ENCODE data around the gene STKLD1. TPM values are rescaled to one million over a fixed set of nuclear protein-coding genes. Genes with fewer than 3 reads are reported as not detected.

The STKLD1 gene
- total RNA-seq, 2 experiments from 2014 or later: 0.21 to 0.65 TPM

DNA sequence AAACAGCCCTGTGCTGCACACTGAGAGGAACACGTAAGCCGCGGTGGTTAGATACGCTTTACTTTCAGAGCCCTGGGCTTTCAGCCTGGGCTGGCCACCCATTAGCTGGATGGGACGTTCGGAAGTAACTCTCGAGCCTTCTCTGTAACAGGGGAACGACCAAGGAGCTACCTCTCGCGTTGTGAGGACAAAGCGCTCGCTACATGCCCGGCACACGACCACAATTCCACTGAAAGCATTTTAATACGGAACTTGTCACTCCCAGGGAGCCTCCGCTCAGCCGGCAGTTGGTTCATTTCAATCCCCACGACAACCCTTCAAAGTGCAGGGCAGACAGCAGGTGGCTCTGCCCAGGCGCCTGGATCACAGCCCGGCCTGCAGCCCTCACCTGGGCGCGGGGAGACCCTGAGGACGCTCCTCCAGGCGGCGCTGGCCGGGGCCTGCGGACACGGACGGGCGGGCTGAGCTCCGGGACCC lies 20.2 kb upstream of the STKLD1 start:
- ChIA-PET POLR2A (interaction anchor here (1.0 to 8.5 kb wide), 6 partner anchors 8 to 325 kb away, joined by 3 to 93 read pairs (median 8); partner anchors contain the start of genes GTF3C5, MED22 and RPL7A), CTCF (interaction anchor here (0.6 to 3.9 kb wide), 7 partner anchors 9 to 131 kb away, joined by 3 to 27 read pairs (median 3); no protein-coding TSS in a partner anchor)

GRCh38 chr9:133356391-133357091 lies 19.6 kb upstream of the STKLD1 start, which contains the start of the genes SURF1 and SURF2:
SURF1 (minus strand) TSS chr9:133356487; CDS start chr9:133356453, 34 bp downstream.
SURF2 (plus strand) TSS chr9:133356550; CDS start chr9:133356593, 43 bp downstream.
- POLR2A ChIA-PET: interaction anchor here (1.0 to 8.5 kb wide), 7 partner anchors 9 to 326 kb away, joined by 3 to 93 read pairs (median 4); partner anchors contain the start of genes GTF3C5, MED22 and RPL7A
- CTCF ChIA-PET: interaction anchor here (0.8 to 3.9 kb wide), 4 partner anchors 8 to 18 kb away, joined by 3 to 27 read pairs (median 8); partner anchors contain the start of genes MED22 and RPL7A

DNA sequence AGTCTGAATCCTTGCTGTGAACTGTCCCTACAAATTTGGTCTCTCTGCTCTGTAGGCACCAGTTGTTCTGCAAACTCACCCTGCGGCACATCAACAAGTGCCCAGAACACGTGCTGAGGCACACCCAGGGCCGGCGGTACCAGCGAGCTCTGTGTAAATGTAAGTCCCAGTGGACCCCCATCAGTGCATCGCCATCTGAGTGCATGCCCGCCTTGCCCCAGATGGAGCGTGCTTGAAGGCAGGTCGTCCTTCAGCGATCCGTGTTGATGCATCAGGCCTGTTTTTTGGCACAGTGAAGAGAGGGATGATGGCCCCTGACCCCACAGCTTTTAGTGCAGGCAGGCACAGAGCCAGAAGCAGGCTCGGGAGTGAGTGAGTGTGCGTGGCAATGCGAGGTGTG lies 18.5 kb upstream of the STKLD1 start:
- ChIA-PET CTCF (interaction anchor here (2.2 to 3.9 kb wide), 2 partner anchors 14 to 17 kb away, joined by 9 to 27 read pairs; no protein-coding TSS in a partner anchor), POLR2A (interaction anchor here (1.0 to 8.5 kb wide), 4 partner anchors 8 to 17 kb away, joined by 4 to 93 read pairs (median 12); partner anchors contain the start of genes MED22 and RPL7A)

- ChIA-PET CTCF (interaction anchor here (0.8 to 3.3 kb wide), 5 partner anchors 9 to 54 kb away, joined by 3 to 20 read pairs (median 4); no protein-coding TSS in a partner anchor), POLR2A (interaction anchor here (0.7 to 8.5 kb wide), 6 partner anchors 10 to 1880 kb away, joined by 3 to 93 read pairs (median 4); partner anchors contain the start of genes MED22 and RPL7A)
Measured at GRCh38 chr9:133359399-133360175, 16.6 kb upstream of the STKLD1 start.

DNA sequence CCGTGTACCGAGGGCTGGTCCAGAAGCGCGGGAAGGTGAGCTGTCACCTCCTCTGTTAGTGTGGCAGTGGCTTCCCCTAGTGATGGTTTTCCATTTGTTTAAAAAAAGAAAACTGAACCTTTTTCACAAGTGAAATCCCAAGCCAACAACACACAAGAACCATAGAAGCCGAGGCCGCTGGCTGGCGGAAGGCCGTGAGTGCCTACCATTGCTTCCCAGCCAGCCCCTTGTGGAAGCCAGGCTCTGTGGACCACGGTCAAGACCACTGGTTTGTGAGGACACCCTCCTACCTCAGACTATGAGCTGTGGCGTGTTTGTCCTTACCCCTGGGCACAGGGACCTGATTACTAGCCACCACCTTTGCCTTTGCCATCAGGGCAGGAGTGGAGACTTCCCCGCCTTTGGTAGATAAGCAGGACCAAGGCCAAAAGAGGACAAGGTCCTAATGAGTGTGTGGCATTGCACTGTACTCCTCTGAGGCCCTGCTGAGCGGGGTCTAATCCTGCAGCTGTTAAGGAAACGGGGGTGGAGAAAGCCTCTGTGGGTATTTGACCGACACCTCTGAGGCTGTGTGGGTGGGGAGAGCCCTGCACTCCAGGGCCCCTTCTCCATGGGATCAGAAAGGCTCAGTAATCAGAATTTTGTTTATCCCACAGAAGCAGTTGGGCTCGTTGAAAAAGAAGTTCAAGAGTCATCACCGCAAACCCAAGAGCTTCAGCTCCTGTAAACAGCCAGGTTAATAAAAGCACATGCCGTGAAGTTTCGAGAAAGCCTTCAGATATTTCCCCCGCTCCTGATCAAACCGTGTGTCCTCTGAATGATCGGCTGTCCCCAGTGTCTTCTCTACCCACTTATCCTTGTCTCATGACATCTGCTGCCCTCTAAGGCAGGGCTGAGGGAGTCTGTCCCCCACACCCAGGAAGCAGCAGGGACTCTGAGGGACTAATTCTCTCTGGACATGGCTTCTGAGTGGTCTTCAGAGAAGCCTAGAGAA lies 15.5 kb upstream of the STKLD1 start:
- CTCF ChIA-PET: interaction anchor here (3.3 kb wide), 1 partner anchor 10 kb away, joined by 20 read pairs; no protein-coding TSS in a partner anchor
- POLR2A ChIA-PET: interaction anchor here (0.7 to 8.5 kb wide), 5 partner anchors 10 to 1882 kb away, joined by 3 to 93 read pairs (median 4); no protein-coding TSS in a partner anchor

GRCh38 chr9:133361507-133362092 lies 14.6 kb upstream of the STKLD1 start:
- CTCF ChIA-PET: interaction anchor here (2.0 to 3.3 kb wide), 2 partner anchors 9 to 10 kb away, joined by 5 to 20 read pairs; no protein-coding TSS in a partner anchor
- POLR2A ChIA-PET: interaction anchor here (1.4 to 8.5 kb wide), 3 partner anchors 8 to 13 kb away, joined by 5 to 93 read pairs (median 11); no protein-coding TSS in a partner anchor

- ChIA-PET CTCF (interaction anchor here (1.5 to 2.0 kb wide), 2 partner anchors 9 to 20 kb away, joined by 3 to 5 read pairs; no protein-coding TSS in a partner anchor), POLR2A (interaction anchor here (0.6 to 1.5 kb wide), 3 partner anchors 9 to 15 kb away, joined by 3 to 5 read pairs (median 5); no protein-coding TSS in a partner anchor)
Measured at GRCh38 chr9:133362359-133363044, 13.7 kb upstream of the STKLD1 start.

GRCh38 chr9:133366435-133366834 lies 9.7 kb upstream of the STKLD1 start:
- CTCF ChIA-PET: interaction anchor here (1.3 to 1.7 kb wide), 4 partner anchors 10 to 39 kb away, joined by 3 to 7 read pairs (median 4); partner anchors contain the start of genes SURF1 and SURF2

GRCh38 chr9:133367221-133367620 lies 8.9 kb upstream of the STKLD1 start:
- POLR2A ChIA-PET: interaction anchor here (0.7 to 2.6 kb wide), 2 partner anchors 11 to 16 kb away, joined by 4 to 12 read pairs; partner anchors contain the start of gene SURF1

More at GRCh38 chr9:133366435-133366834, 9.7 kb upstream of the STKLD1 start:
- POLR2A ChIA-PET: interaction anchor here (0.9 to 2.6 kb wide), 4 partner anchors 9 to 23 kb away, joined by 3 to 12 read pairs (median 6); partner anchors contain the start of genes MED22 and RPL7A

GRCh38 chr9:133367778-133368177 lies 8.4 kb upstream of the STKLD1 start:
- ChIA-PET CTCF (interaction anchor here (1.6 kb wide), 1 partner anchor 29 kb away, joined by 3 read pairs; no protein-coding TSS in a partner anchor), POLR2A (interaction anchor here (0.7 to 10.0 kb wide), 3 partner anchors 11 to 19 kb away, joined by 4 to 172 read pairs (median 93); partner anchors contain the start of genes MED22, RPL7A, SURF1 and SURF2)

More at GRCh38 chr9:133367221-133367620, 8.9 kb upstream of the STKLD1 start:
- CTCF ChIA-PET: interaction anchor here (1.6 kb wide), 1 partner anchor 28 kb away, joined by 3 read pairs; no protein-coding TSS in a partner anchor

GRCh38 chr9:133368249-133368881 lies 7.8 kb upstream of the STKLD1 start:
- CTCF ChIA-PET: no interaction called here
- POLR2A ChIA-PET: interaction anchor here (5.2 to 10.0 kb wide), 2 partner anchors 11 to 19 kb away, joined by 93 to 172 read pairs; partner anchors contain the start of genes MED22, RPL7A, SURF1 and SURF2

- POLR2A ChIA-PET: interaction anchor here (1.7 to 10.0 kb wide), 3 partner anchors 12 to 90 kb away, joined by 4 to 172 read pairs (median 93); partner anchors contain the start of genes CACFD1, MED22, RPL7A and SURF1
Measured at GRCh38 chr9:133369422-133369821, 6.7 kb upstream of the STKLD1 start.

GRCh38 chr9:133369933-133370332 lies 6.2 kb upstream of the STKLD1 start:
- CTCF ChIA-PET: interaction anchor here (1.2 to 4.0 kb wide), 6 partner anchors 10 to 30 kb away, joined by 3 to 41 read pairs (median 12); partner anchors contain the start of genes MED22, RPL7A, SURF1 and SURF2
- POLR2A ChIA-PET: interaction anchor here (1.7 to 10.0 kb wide), 3 partner anchors 13 to 90 kb away, joined by 4 to 172 read pairs (median 93); partner anchors contain the start of genes CACFD1, MED22, RPL7A and SURF1

More at GRCh38 chr9:133369422-133369821, 6.7 kb upstream of the STKLD1 start:
- CTCF ChIA-PET: interaction anchor here (1.2 to 4.0 kb wide), 6 partner anchors 10 to 31 kb away, joined by 3 to 41 read pairs (median 12); partner anchors contain the start of genes MED22, RPL7A, SURF1 and SURF2

- ChIA-PET CTCF (interaction anchor here (0.8 to 4.0 kb wide), 8 partner anchors 8 to 35 kb away, joined by 3 to 41 read pairs (median 5); partner anchors contain the start of genes MED22, RPL7A, SURF1 and SURF2), POLR2A (interaction anchor here (1.1 to 10.0 kb wide), 4 partner anchors 14 to 89 kb away, joined by 4 to 172 read pairs (median 48); partner anchors contain the start of genes CACFD1, MED22, RPL7A and SURF1)
Measured at GRCh38 chr9:133370685-133371084, 5.5 kb upstream of the STKLD1 start.

Data from activated CD8-positive, alpha-beta memory T cell treated with anti-CD3 and anti-CD28 coated beads for 36 hours (primary cell).